Muscle of leg (tissue), 11 donors: ENCODE results near the gene C11orf91. TPM values are rescaled to one million over a fixed set of nuclear protein-coding genes. Genes with fewer than 3 reads are reported as not detected.
A peak's percentile ranks its signal among the peaks of the same experiment; 100 is the strongest.
"Not testable (repeated sequence)": the region's sequence is repeated elsewhere in the genome, so short reads cannot be mapped to it uniquely, and the experiment has no call there.

Source experiments
- DNase-seq: peaks from one replicate; pipeline ENCODE4 v3.0.0; 2013
- H3K27ac ChIP-seq: one replicate; pipeline ENCODE4 v1.5.1; 2013; ENCODE audit warnings: mild to moderate bottlenecking, low read length, control low read depth
- H3K27me3 ChIP-seq: one replicate; pipeline ENCODE4 v1.6.1; 2013; ENCODE audit warnings: low read length; ENCODE audit not compliant: control insufficient read depth, insufficient read depth
- H3K36me3 ChIP-seq: one replicate; pipeline ENCODE4 v1.6.1; 2013; ENCODE audit warnings: low read length; ENCODE audit not compliant: control insufficient read depth, insufficient read depth
- H3K4me1 ChIP-seq: one replicate; pipeline ENCODE4 v1.6.1; 2013; ENCODE audit warnings: low read length; ENCODE audit not compliant: control insufficient read depth, insufficient read depth
- H3K4me3 ChIP-seq: one replicate; pipeline ENCODE4 v1.5.1; 2013; ENCODE audit warnings: low read length, control low read depth
- H3K9me3 ChIP-seq: replicated peaks from 2 replicates; pipeline ENCODE4 v1.6.1; 2013; ENCODE audit warnings: low read depth, low read length; ENCODE audit not compliant: control insufficient read depth
- WGBS: methylation state at CpG from one replicate; pipeline ENCODE4 v1.1.5; 2013; ENCODE audit warnings: missing lambda C conversion rate; ENCODE audit not compliant: insufficient coverage; 5-methylcytosine and 5-hydroxymethylcytosine counted together
- polyA plus RNA-seq, 8 donors: library from polyadenylated mRNA; unstranded; fragments of 120-200 nt; gene quantifications; one replicate each; pipeline versions ENCODE4 v1.2.1 to v1.2.3, GENCODE V29; 2013; ENCODE audit warnings: inconsistent platforms in 1 of 8, low replicate concordance in 1 of 8; ENCODE audit not compliant: insufficient read length in 8 of 8, insufficient read depth in 1 of 8
- total RNA-seq: library from RNA; stranded (reverse); fragments of 120-200 nt; gene quantifications from one replicate; pipeline ENCODE4 v1.2.4, GENCODE V29; 2013

The C11orf91 gene
- total and polyA plus RNA-seq, 9 donors = not detected

DNA sequence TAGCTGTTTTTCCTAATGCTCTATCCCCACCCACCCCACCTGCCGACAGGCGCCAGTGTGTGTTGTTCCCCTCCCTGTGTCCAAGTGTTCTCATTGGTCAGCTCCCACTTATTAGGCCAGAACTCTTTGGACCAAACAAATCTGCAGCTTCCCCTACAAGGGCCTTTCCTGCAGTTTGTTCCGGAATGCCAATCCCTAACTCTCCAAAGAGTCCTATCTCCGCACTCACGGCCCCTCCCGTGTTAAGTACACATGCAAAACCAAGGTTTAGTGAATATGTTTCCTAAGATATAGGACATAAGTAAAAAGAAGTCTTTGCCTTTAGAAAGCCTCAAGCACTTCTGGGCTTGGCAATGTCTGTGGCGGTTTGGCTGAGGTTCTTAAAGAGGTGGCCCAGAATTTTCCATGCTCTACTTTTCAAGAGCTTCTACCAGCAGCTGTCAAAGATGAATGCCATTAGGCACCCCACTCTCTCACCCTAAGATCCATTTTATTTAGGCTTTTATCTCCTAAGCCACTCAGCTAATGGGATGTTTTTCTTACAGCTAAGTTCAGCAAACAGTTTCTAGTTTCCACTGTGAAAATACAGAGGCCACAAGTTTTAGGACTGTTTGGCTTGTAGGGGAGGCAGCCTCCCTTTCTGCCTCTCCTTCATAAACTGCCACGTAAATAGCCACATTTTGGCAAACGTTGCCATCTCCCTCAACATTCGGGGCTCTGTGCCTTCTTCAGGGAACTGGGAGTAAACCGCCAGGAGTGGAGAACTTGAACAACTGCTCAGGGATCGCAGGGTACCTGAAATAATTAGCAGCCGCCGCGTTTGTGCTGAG, 34.0 kb upstream of the C11orf91 start:
- Histone ChIP-seq H3K4me3 (peak overlapping the region; percentile 95), H3K27me3 (no peaks in the 10 kb centered on the region)

DNA sequence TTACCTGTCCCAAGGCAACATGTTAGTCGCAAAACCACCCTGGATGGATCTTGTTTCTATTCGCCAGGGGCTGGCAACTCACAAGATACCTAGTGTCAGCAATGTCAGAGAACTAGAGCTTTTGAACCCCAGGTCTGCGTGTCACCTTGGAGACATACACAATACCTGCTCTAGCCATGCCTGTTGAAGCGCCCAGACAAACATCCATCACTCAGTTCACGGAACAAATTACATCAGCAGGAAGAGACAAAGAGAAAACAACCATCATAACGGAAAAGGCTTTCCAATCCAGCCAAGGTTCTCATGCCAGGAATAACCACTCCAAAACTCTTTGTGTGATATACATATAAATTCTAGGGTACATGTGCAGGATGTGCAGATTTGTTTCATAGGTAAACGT, 33.4 kb upstream of the C11orf91 start:
- Histone ChIP-seq H3K9me3 (no peaks in the 10 kb centered on the region), H3K4me1 (peaks cover 19% of the 10 kb centered on the region), H3K27me3 (no peaks in the 10 kb centered on the region), H3K36me3 (peaks cover 5% of the 10 kb centered on the region), H3K4me3 (no peak overlapping the region), H3K27ac (no peak overlapping the region)
- DNase-seq = peak; percentile 58
- WGBS = 76% methylated on average over 5 of the region's 7 CpGs

More for the DNA sequence above, 34.0 kb upstream of the C11orf91 start:
- WGBS = 15% methylated on average over 10 of the region's 15 CpGs
- H3K9me3 ChIP-seq = no peaks in the 10 kb centered on the region
- DNase-seq = peak; percentile 84
- H3K4me1 ChIP-seq = peaks cover 19% of the 10 kb centered on the region
- H3K36me3 ChIP-seq = peaks cover 5% of the 10 kb centered on the region
- H3K27ac ChIP-seq = peak overlapping the region; percentile 83

GRCh38 chr11:33731723-33732531, 31.3 kb upstream of the C11orf91 start:
- Histone ChIP-seq H3K36me3 (peaks cover 5% of the 10 kb centered on the region), H3K27me3 (no peaks in the 10 kb centered on the region), H3K4me3 (no peak overlapping the region), H3K27ac (no peak overlapping the region), H3K4me1 (peaks cover 16% of the 10 kb centered on the region), H3K9me3 (no peaks in the 10 kb centered on the region)
- peak; percentile 60 for DNase-seq
- 44% methylated on average over 2 of the region's 9 CpGs for WGBS

GRCh38 chr11:33730716-33731115, 30.1 kb upstream of the C11orf91 start:
- H3K9me3 ChIP-seq = no peaks in the 10 kb centered on the region
- no peak for DNase-seq
- peaks cover 5% of the 10 kb centered on the region for H3K36me3 ChIP-seq
- peaks cover 12% of the 10 kb centered on the region for H3K4me1 ChIP-seq
- 75% methylated on average over 3 of the region's 7 CpGs for whole genome bisulfite sequencing
- H3K4me3 ChIP-seq = no peak overlapping the region
- H3K27me3 ChIP-seq = no peaks in the 10 kb centered on the region
- H3K27ac ChIP-seq = no peak overlapping the region

GRCh38 chr11:33729072-33729664, 28.5 kb upstream of the C11orf91 start:
- H3K4me3 ChIP-seq = not testable (repeated sequence)

DNA sequence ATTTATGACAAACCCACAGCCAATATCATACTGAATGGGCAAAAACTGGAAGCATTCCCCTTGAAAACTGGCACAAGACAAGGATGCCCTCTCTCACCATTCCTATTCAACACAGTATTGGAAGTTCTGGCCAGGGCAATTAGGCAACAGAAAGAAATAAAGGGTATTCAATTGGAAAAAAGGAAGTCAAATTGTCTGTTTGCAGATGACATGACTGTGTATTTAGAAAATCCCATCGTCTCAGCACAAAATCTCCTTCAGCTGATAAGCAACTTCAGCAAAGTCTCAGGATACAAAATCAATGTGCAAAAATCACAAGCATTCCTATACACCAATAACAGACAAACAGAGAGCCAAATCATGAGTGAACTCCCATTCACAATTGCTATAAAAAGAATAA, 26.9 kb upstream of the C11orf91 start:
- H3K27ac ChIP-seq, DNase-seq, H3K4me3 ChIP-seq, H3K36me3 ChIP-seq, H3K9me3 ChIP-seq, H3K27me3 ChIP-seq: not testable (repeated sequence)
- H3K4me1 ChIP-seq = peaks cover 22% of the 10 kb centered on the region
- no CpG with 5 or more reads among the region's 1 CpG for WGBS

More at GRCh38 chr11:33729072-33729664, 28.5 kb upstream of the C11orf91 start:
- not testable (repeated sequence) for H3K27ac ChIP-seq, DNase-seq, H3K9me3 ChIP-seq, H3K27me3 ChIP-seq, H3K36me3 ChIP-seq
- H3K4me1 ChIP-seq = peaks cover 11% of the 10 kb centered on the region
- no CpG with 5 or more reads among the region's 5 CpGs for WGBS

DNA sequence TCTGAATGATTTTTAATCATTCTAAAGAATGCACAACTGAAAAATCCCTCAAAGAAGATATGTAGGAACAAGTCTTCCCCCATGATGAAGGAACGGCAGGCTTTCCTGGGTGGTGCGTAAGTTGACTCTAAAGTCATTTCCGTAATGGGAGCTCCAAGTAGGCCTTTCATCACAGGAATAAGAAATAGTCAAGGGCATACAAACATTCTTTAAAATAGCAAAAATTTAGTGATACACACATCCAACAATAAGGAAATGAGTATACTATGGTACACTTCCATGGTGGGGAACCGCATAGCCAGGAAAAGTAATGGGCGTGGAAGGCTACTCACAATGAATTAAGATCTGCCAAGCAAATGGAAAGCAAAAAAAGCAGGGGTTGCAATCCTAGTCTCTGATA, 24.9 kb upstream of the C11orf91 start:
- Histone ChIP-seq H3K9me3 (no peaks in the 10 kb centered on the region), H3K4me3 (no peak overlapping the region), H3K4me1 (peaks cover 41% of the 10 kb centered on the region), H3K36me3 (peaks cover 9% of the 10 kb centered on the region), H3K27ac (no peak overlapping the region), H3K27me3 (no peaks in the 10 kb centered on the region)
- no peak for DNase-seq
- WGBS = no CpG with 5 or more reads among the region's 5 CpGs

DNA sequence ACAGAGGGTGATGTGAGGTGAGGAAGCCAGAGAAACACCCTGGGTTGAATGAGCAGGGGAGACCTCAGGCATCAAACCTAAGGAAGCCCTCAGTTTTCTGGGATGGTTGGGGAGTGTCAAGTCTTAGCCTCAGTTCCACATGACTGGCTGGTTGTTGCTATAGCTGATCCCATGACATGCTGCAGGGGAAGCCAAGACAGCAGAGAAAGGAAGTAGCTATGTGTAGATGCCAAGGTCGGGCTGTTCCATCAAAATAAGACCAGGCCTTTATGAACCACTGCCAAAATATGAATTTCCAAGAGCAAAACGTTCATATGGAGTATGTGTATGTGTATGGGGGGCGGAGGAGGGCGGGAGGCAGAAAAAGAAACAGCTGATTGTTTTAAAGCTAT, 24.0 kb upstream of the C11orf91 start:
- no peak overlapping the region for H3K4me3 ChIP-seq
- no CpG with 5 or more reads among the region's 4 CpGs for WGBS
- H3K4me1 ChIP-seq = peaks cover 46% of the 10 kb centered on the region
- DNase-seq = peak; percentile 87
- peaks cover 17% of the 10 kb centered on the region for H3K36me3 ChIP-seq
- H3K9me3 ChIP-seq = no peaks in the 10 kb centered on the region
- peak overlapping the region; percentile 80 for H3K27ac ChIP-seq
- no peaks in the 10 kb centered on the region for H3K27me3 ChIP-seq

GRCh38 chr11:33723238-33723881, 22.7 kb upstream of the C11orf91 start:
- no peaks in the 10 kb centered on the region for H3K9me3 ChIP-seq

More at GRCh38 chr11:33723238-33723881, 22.7 kb upstream of the C11orf91 start:
- H3K36me3 ChIP-seq = peaks cover 24% of the 10 kb centered on the region
- H3K27me3 ChIP-seq = no peaks in the 10 kb centered on the region
- peak overlapping the region; percentile 89 for H3K27ac ChIP-seq
- peak; percentile 63 for DNase-seq
- H3K4me1 ChIP-seq = peaks cover 49% of the 10 kb centered on the region
- no peak overlapping the region for H3K4me3 ChIP-seq
- no CpG with 5 or more reads among the region's 6 CpGs for WGBS
